ENCODE measurements around the gene TGFBR3L.
"Not testable (repeated sequence)": the region's sequence is repeated elsewhere in the genome, so short reads cannot be mapped to it uniquely, and the experiment has no call there.

The TGFBR3L gene

GRCh38 chr19:7926727-7927604, 12.3 kb downstream of the TGFBR3L start:
- no peak for DNase-seq

- DNase-seq, result peak in 1 of 51 donors; percentile 55
Observed at GRCh38 chr19:7927605-7928333, 13.1 kb downstream of the TGFBR3L start.

GRCh38 chr19:7928334-7928706, 13.7 kb downstream of the TGFBR3L start:
- peak in 1 of 51 donors; percentile 55 for DNase-seq

GRCh38 chr19:7928741-7929701, 14.4 kb downstream of the TGFBR3L start:
- peak in 2 of 51 donors; percentile 15 to 31 for DNase-seq

GRCh38 chr19:7930030-7930429, 15.4 kb downstream of the TGFBR3L start:
- DNase-seq, result not testable (repeated sequence)

- no peak for DNase-seq
Observed at GRCh38 chr19:7930765-7931164, 16.1 kb downstream of the TGFBR3L start.

- peak in 1 of 51 donors; percentile 20 for DNase-seq
Observed at GRCh38 chr19:7931221-7932061, 16.8 kb downstream of the TGFBR3L start.

- no peak for DNase-seq
Observed at GRCh38 chr19:7932276-7932929, 17.8 kb downstream of the TGFBR3L start.

- no peak for DNase-seq
Observed at GRCh38 chr19:7932930-7933300, 18.3 kb downstream of the TGFBR3L start.

- DNase-seq, result no peak
Observed at GRCh38 chr19:7933411-7933810, 18.8 kb downstream of the TGFBR3L start.

GRCh38 chr19:7933828-7934725, 19.4 kb downstream of the TGFBR3L start:
- DNase-seq, result no peak

- no peak for DNase-seq
Observed at GRCh38 chr19:7934766-7935165, 20.1 kb downstream of the TGFBR3L start.

- no peak for DNase-seq
Observed at GRCh38 chr19:7940841-7941240, 26.2 kb downstream of the TGFBR3L start.

- no peak for DNase-seq
Observed at GRCh38 chr19:7941895-7942596, 27.4 kb downstream of the TGFBR3L start.

GRCh38 chr19:7942981-7943443, 28.4 kb downstream of the TGFBR3L start:
- no peak for DNase-seq

GRCh38 chr19:7943444-7944176, 29.0 kb downstream of the TGFBR3L start, which contains the start of gene TIMM44:
Gene TIMM44, minus strand, starts transcription at chr19:7943666. Its CDS starts 15 bp downstream, at chr19:7943651.
- peak; percentile 76 to 100 (median 99) for DNase-seq

- peak in 49 of 51 donors; percentile 30 to 90 (median 72) for DNase-seq
Observed at GRCh38 chr19:7944177-7944761, 29.6 kb downstream of the TGFBR3L start.

Measured in hypothalamus (tissue), 51 donors.